Loucy (cell line): Measurements from ENCODE around the gene GRIP2.

Source experiments
- H2AFZ ChIP-seq: fragments of 200-600 bp; sonication (generic); 2 replicates; pipeline ENCODE4 v1.6.0; 2016; ENCODE audit warnings: antibody characterized with exemption, mild to moderate bottlenecking, low read length, moderate library complexity
- H3F3A ChIP-seq: fragments of 200-600 bp; 2 replicates; pipeline ENCODE4 v1.6.0; 2016; ENCODE audit warnings: antibody characterized with exemption, low read depth, mild to moderate bottlenecking
- H3K27me3 ChIP-seq: fragments of 200-600 bp; sonication (generic); 2 replicates; pipeline ENCODE4 v1.6.1; 2014; ENCODE audit warnings: low read length, mild to moderate bottlenecking; ENCODE audit not compliant: insufficient read depth, poor library complexity, severe bottlenecking
- H3K36me3 ChIP-seq: fragments of 200-600 bp; sonication (generic); 2 replicates; pipeline ENCODE4 v1.6.1; 2016; ENCODE audit warnings: low read length; ENCODE audit not compliant: insufficient read depth
- H3K4me1 ChIP-seq: fragments of 200-600 bp; sonication (generic); 2 replicates; pipeline ENCODE4 v1.5.1; 2014; ENCODE audit warnings: low read length, mild to moderate bottlenecking; ENCODE audit not compliant: insufficient read depth, poor library complexity, severe bottlenecking
- H3K4me2 ChIP-seq: fragments of 200-600 bp; sonication (generic); 2 replicates; pipeline ENCODE4 v1.6.0; 2014; ENCODE audit warnings: antibody characterized with exemption, low read length, low read depth, mild to moderate bottlenecking; ENCODE audit not compliant: poor library complexity, severe bottlenecking
- H3K4me3 ChIP-seq: fragments of 200-600 bp; sonication (generic); 2 replicates; pipeline ENCODE4 v1.5.1; 2014; ENCODE audit warnings: low read length, mild to moderate bottlenecking, mixed read lengths; ENCODE audit not compliant: poor library complexity, severe bottlenecking
- H3K79me2 ChIP-seq: fragments of 200-600 bp; sonication (generic); 2 replicates; pipeline ENCODE4 v1.6.1; 2014; ENCODE audit warnings: low read length; ENCODE audit not compliant: insufficient read depth
- H3K9ac ChIP-seq: fragments of 200-600 bp; sonication (generic); 2 replicates; pipeline ENCODE4 v1.6.0; 2014; ENCODE audit warnings: mild to moderate bottlenecking, low read depth, low read length, moderate library complexity; ENCODE audit not compliant: poor library complexity, severe bottlenecking
- H3K9me2 ChIP-seq: fragments of 200-600 bp; sonication (generic); replicated peaks from 2 replicates; pipeline ENCODE4 v1.6.1; 2016; ENCODE audit warnings: low read depth, low read length, mixed read lengths
- H3K9me3 ChIP-seq: fragments of 200-600 bp; sonication (generic); 2 replicates; pipeline ENCODE4 v1.6.1; 2014; ENCODE audit warnings: mild to moderate bottlenecking, antibody characterized with exemption, low read length, low read depth; ENCODE audit not compliant: insufficient read depth
- H4K20me1 ChIP-seq: fragments of 200-600 bp; sonication (generic); 2 replicates; pipeline ENCODE4 v1.6.0; 2014; ENCODE audit warnings: antibody characterized with exemption, low read length, mild to moderate bottlenecking; ENCODE audit not compliant: insufficient read depth, poor library complexity, severe bottlenecking
- CTCF ChIP-seq: fragments of 200-600 bp; sonication (generic); conservative IDR thresholded peaks from 2 replicates; pipeline ENCODE4 v1.5.1; 2014; ENCODE audit warnings: mild to moderate bottlenecking, antibody characterized with exemption, low read length
- EZH2phosphoT487 ChIP-seq: fragments of 200-600 bp; IDR thresholded peaks from 2 replicates; pipeline ENCODE4 v1.6.1; 2018; ENCODE audit warnings: antibody characterized with exemption, mild to moderate bottlenecking, moderate library complexity, borderline replicate concordance

The GRIP2 gene

GRCh38 chr3:14454639-14455310, 85.4 kb downstream of the GRIP2 start:
- Histone ChIP-seq H2AFZ (no peak overlapping the region), H4K20me1 (no peaks in the 10 kb centered on the region), H3K4me3 (no peak overlapping the region), H3K9ac (no peak overlapping the region), H3K9me2 (no peaks in the 10 kb centered on the region), H3K27me3 (no peaks in the 10 kb centered on the region), H3K4me2 (no peak overlapping the region), H3K9me3 (no peaks in the 10 kb centered on the region), H3K4me1 (no peaks in the 10 kb centered on the region), H3K79me2 (no peaks in the 10 kb centered on the region), H3K36me3 (peaks cover 58% of the 10 kb centered on the region; the same call in 1 of the 2 replicates), H3F3A (no peaks in the 10 kb centered on the region)
- TF ChIP-seq CTCF (no peak), EZH2phosphoT487 (no peak)

GRCh38 chr3:14453876-14454638, 86.1 kb downstream of the GRIP2 start:
- H3K9me2 ChIP-seq = no peaks in the 10 kb centered on the region
- no peaks in the 10 kb centered on the region for H4K20me1 ChIP-seq
- H3F3A ChIP-seq = no peaks in the 10 kb centered on the region
- H3K36me3 ChIP-seq = peaks cover 61% of the 10 kb centered on the region; the same call in 1 of the 2 replicates
- no peak overlapping the region for H3K9ac ChIP-seq
- no peak overlapping the region for H3K4me2 ChIP-seq
- no peak overlapping the region for H3K4me3 ChIP-seq
- H2AFZ ChIP-seq = no peak overlapping the region
- no peaks in the 10 kb centered on the region for H3K9me3 ChIP-seq
- H3K4me1 ChIP-seq = no peaks in the 10 kb centered on the region
- H3K79me2 ChIP-seq = no peaks in the 10 kb centered on the region
- TF ChIP-seq CTCF (no peak), EZH2phosphoT487 (no peak)
- H3K27me3 ChIP-seq = no peaks in the 10 kb centered on the region

- H3K4me1 ChIP-seq = no peaks in the 10 kb centered on the region
These were observed 87.1 kb downstream of the GRIP2 start for GRCh38 chr3:14452740-14453710.

More at GRCh38 chr3:14452740-14453710, 87.1 kb downstream of the GRIP2 start:
- Histone ChIP-seq H3K4me2 (no peak overlapping the region), H3K79me2 (no peaks in the 10 kb centered on the region), H2AFZ (no peak overlapping the region), H3K36me3 (peaks cover 72% of the 10 kb centered on the region), H3K4me3 (no peak overlapping the region), H3F3A (no peaks in the 10 kb centered on the region), H3K27me3 (no peaks in the 10 kb centered on the region), H3K9ac (no peak overlapping the region), H4K20me1 (no peaks in the 10 kb centered on the region), H3K9me3 (no peaks in the 10 kb centered on the region), H3K9me2 (no peaks in the 10 kb centered on the region)
- TF ChIP-seq CTCF = no peak
- no peak for TF ChIP-seq EZH2phosphoT487
